Gastrocnemius medialis (tissue), 4 donors: ENCODE data around the gene KMT2E.

Experiments used
- CTCF ChIP-seq, 5 experiments: fragments of 450-650 bp in 3 of 5; fragments of 200-600 bp in 2 of 5; sonication (generic) in 2 of 5; IDR thresholded peaks in 4 of 5; conservative IDR thresholded peaks in 1 of 5; 1 replicate in 4 of 5; 2 replicates in 1 of 5; pipeline ENCODE4 v1.5.1; 2016 to 2019; ENCODE audit warnings: antibody characterized with exemption in 5 of 5, mild to moderate bottlenecking in 3 of 5, moderate library complexity in 3 of 5
- POLR2A ChIP-seq, 2 donors: fragments of 450-650 bp; IDR thresholded peaks; one replicate each; pipeline ENCODE4 v1.6.1; 2017; ENCODE audit warnings: antibody characterized with exemption in 2 of 2, mild to moderate bottlenecking in 2 of 2, moderate library complexity in 2 of 2

GRCh38 chr7:105020926-105021325 lies 6.9 kb downstream of the KMT2E start:
- TF ChIP-seq CTCF (IDR thresholded peaks at IDR 0.05 in 4 of 5, conservative IDR thresholded peaks at IDR 0.05 in 1 of 5) (no peak), POLR2A (IDR thresholded peaks at IDR 0.05) (no peak)
